HG02884 (cell line): ENCODE data around the gene PGLYRP4.
"Not testable (repeated sequence)": the region's sequence is repeated elsewhere in the genome, so short reads cannot be mapped to it uniquely, and the experiment has no call there.

Experiments
- ATAC-seq: cut with Tn5 transposase; IDR thresholded peaks from one replicate; pipeline ENCODE4 v1.9.1; 2021; ENCODE audit warnings: mild to moderate bottlenecking, moderate library complexity; ENCODE audit not compliant: unreplicated experiment

The PGLYRP4 gene

DNA sequence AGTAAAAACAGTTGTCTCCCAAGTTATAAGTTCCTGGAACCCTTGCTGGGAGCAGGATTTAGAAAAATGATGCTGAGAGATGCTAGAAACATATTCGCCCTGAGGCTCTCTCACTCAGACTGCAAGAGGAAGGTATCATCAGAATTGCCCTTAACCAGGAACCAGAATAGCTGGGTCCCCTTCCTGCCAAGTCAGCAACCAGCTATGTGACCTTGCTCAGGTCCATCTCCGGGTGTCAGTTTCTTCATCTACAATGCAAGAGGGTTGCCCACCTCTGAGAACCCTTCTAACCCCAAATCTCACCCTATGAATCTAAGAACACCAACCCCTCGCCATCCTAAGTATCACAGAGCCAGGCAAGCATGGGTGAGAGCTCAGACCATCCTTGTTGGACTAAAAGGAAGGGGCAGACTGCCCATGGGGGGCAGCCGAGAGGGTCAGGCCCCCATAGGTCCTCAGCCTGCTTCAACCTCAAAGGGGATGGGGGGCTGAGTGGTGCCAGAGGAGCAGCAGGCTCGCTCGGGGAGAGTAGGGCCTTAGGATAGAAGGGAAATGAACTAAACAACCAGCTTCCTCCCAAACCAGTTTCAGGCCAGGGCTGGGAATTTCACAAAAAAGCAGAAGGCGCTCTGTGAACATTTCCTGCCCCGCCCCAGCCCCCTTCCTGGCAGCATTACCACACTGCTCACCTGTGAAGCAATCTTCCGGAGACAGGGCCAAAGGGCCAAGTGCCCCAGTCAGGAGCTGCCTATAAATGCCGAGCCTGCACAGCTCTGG, 8.6 kb upstream of the PGLYRP4 start:
- no peak for ATAC-seq

DNA sequence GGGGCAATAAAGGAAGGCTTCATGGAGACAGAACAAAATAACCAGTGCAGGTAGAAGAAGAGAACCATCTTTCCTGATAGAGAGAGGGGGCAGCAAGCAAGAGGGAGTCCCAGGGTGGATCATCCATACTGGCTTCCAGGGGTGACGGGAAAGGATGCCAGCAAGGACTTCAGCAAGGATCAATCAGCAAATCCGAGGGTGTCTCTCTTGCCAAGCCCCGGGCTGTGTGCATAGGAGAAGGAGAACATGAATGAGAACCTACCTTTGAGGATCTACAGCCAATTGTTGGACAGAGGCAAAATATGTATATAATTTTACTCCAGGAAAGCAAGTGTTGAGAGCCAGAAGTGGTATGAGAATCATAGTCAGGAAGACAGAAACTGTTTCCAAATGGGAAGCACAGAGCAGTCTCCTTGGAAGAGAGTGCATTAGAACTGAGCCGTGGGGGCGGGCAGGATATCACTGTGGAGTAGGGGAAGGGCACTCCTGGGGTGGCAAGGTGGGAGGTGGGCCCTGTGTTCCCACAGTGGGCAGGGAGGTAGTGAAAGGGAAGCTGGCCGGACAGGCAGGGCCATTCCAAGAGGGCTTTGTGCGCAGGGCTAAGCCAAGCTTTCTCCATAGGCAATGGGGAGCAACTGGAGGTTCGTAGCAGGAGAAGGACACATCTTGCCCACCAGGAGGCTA, 7.9 kb upstream of the PGLYRP4 start:
- no peak for ATAC-seq

DNA sequence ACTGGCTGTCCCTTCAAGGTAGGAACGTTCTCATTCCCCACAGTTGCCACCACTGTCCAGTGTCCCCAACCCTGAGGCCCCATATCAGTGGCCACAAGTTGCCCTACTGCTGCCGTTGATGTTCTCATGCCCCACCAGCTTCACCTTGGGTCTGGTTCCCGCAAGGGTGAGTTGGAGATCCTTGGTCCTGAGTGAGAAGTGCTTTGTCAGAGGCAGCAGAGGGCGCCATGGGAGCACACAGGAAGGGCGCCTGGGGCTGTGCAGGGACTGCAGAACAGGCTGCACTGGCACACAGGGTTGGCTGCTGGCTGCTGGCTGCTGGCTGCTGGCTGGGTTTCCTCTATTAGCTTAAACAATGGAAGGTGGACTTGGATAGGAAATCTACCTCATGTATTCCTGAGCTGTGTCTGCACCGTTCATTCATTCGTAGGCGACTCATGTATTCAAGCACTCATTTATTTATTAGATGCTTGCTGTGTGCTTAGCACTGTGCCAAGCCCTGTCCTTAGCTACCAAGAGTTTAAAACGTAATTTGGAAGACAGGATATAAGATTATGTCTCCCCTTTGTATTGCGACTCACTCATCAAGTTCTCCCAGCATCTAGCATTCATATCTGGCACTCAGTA, 6.9 kb upstream of the PGLYRP4 start:
- ATAC-seq, result no peak

DNA sequence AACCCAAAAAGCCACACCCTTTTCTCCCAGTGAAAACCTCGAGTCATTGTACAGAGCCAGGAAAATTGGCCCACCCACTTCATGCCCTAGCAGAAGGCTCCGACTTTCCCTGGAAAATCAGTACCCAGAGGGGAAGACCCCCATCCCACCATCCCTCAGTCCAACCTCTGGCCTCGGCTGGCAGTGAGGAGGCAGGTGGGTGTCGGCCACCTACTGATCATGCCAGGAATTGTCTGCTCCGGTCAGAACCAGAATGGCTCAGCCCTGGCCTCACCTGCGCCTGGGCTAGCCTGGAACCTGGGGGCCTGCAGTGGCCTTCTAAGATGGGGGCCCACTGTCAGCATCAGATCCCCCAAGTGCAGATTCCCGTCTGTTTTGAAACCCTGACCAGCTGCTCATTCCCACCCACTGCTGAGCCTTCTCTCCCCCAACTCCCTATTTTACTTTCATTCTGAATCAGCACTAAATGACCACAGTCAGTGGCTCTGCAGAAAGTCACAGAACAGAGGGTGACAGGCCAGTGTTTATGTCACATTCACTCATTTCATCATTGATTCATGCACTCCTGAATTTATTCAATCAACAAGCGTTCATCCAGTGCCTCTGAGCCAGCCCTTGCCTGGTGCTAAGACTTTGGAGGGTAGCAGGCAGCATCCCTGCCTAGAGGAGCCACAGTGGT, 6.0 kb upstream of the PGLYRP4 start:
- no peak for ATAC-seq

- ATAC-seq, result no peak
Measured at GRCh38 chr1:153353226-153353947, 4.7 kb upstream of the PGLYRP4 start.

DNA sequence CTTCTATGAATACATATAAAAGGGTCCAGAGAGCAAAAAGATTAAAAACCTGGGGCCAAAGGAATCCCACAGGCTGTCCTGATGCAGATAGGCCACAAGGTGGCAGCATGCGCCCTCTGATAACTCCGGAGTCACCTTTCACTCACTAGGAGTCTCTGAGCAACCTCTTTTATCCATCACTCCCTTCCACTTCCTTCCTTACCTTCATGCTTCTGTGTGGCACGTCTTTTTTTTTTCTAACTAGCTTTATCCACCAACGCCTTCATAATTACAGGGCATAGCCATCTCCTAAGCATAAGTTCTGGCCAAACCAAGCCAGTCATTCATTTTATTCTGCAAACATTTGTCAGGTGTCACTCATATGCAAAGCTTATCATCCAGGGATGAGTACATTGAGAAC, 3.9 kb upstream of the PGLYRP4 start:
- no peak for ATAC-seq

GRCh38 chr1:153350321-153350957, 1.8 kb upstream of the PGLYRP4 start:
- ATAC-seq, result no peak

- no peak for ATAC-seq
Measured at GRCh38 chr1:153349363-153350320, 1.0 kb upstream of the PGLYRP4 start.

GRCh38 chr1:153347856-153348255, 785 bp downstream of the PGLYRP4 start:
- ATAC-seq, result no peak

- ATAC-seq, result not testable (repeated sequence)
Measured at GRCh38 chr1:153347049-153347448, 1.6 kb downstream of the PGLYRP4 start.

DNA sequence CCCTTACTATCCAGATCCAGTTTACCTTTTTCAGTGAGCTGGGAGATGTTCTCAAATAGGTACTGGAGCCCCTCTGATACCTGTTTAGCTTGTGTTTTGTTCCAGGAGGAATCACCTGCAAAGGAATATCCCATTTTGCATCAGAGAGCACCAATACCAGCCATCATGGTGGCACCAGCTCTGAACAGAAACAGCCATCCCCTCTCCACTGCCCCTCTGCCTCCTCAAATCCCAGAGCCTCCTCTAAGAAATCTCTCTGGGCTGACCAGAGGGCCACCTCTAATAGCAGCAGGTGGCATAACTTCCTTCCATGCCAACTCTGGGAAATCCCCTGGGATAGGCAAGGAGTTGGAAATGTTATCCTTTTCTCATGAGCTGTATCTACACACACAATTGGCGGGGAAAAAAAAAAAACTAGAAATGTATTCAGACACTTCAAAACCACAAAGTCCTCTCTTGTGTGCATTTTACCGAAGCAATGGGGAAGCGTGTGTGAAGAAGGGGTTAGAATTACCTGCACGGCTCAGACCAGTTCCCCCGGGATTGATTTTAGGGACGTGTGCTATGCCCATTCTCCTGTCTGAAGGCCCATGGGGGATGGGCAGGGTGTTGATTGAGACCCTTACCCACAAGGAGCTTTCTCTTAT, 2.4 kb downstream of the PGLYRP4 start:
- ATAC-seq, result no peak

DNA sequence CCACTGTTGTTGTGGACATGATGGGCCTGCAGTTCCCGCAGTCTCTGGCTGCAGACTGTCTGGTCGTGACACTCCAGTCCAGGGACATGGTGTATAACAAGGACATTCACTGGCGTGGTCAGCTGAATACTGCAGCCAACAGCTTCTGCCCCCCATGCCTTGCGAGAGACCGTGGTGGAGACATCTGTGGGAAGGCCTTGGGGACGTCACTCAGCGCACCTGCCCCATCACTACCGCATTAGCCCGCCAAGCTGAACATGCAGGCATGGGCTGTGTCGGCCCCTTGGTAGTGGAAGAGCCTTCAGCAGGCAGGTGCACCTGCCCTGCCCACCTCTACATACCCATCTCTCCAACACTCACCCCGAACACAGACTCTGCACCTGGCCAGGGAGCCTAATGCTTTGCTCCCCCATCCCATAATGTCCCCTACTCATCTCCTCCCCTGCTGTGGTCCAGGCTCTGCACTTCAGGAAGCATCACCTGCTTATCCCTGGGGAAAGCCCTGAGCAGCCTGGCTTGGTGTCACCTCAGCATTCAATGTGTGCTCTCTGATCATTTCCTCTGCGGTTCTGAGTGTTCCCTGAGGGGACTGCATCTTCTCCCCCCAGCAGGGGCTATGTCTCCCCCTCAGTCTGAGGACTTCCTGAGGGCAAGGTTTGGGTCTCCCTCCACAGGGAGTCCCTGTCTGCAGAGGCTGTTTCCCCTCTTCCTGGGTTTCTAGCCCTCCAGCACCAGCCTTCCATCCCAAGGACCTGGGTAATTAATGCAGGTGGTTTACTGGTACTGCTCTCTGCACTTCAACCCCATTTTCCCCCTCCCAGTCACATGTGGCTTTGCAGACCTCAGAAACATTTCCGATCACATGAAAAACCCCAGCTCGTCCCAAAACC, 3.2 kb downstream of the PGLYRP4 start:
- ATAC-seq, result no peak

- no peak for ATAC-seq
Measured at GRCh38 chr1:153344718-153345025, 4.0 kb downstream of the PGLYRP4 start.

DNA sequence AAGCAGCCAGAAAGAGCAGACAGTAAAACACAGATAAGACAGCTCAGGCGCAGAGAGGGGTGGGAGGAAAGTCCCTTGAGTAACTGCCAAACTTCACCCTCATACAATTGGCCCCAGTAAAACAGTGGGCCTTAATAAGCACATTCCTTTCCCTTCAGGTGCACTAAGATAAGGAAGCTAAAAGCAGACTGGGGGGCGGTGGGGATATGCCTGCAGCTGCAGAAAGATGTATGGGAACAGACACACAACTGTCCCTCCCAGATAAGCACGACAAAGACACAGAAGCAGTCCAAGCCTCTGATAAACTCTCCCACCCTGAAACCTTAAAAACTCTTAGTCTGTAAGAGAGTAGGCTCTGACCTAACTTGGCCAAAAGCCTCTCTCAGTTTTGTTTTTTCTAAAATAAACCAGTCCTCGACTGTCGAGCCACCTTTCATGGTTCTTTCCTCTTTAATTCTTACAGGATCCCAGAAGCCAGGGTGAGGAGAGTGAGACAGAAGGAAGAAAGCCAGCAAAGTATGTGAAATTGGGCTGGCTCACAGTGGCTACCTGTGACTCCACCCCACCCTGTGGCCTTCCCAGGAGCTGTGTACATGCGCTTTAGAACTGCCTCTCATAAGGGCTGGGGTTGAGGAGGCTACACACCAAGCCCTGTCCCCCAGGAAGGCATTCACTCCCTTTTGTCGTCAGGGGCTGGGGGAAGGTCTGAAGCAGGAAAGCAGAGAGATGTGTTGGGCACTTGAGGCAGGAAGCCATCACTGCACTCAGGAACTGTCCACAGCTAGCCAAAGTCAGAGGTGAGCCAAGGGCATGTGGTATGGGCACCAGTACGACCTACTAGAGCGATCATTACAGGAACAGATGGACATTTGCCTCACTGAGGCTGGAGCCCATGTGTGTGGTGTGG, 4.6 kb downstream of the PGLYRP4 start:
- no peak for ATAC-seq

DNA sequence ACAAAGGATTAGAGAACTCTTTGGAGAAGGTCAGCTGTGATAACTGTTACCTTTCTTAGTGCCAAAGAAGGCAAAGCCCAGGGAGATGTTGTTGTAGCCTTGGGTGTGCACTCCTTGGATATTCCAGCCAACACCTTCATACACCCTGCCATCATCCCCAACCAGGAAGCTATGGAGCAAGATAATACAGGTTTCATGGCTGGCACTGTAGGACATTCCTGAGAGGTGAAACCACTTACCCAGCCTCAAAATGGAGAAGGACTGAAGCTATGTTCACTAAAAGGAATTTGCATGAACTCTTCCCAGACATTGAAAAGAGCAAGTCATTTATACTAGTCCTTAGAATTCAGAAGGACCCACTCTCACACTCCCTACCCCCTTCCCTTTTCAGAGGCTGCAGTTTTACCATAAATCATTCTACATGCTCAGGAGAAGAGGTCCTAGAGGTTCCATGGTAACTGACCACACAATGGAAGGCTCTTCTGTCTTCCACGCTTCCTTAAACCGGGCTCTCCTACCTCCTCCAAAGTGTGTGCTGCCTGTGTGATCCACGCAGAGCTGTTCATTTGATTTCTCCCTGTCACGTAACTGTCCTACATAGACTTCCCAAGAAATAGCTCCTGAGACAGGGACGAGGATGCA, 5.5 kb downstream of the PGLYRP4 start:
- no peak for ATAC-seq

DNA sequence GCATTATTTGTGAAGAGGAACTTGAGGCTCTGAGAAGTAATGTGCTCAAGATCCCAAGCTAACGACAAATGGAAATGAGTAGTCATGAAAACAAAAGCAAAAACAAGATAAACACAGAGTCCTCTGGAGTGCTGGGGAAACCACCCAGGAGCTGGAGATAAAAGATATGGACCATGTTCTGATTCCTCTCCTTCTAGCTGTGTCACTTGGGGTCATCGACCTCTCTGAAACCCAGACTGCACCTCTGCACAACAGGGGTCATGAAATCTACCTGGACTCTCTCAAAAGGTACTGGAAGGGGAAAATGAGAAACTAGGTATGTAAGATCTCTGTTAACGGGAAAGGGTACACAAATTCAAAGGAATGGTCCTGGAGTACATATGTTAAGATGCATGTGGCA, 6.5 kb downstream of the PGLYRP4 start:
- ATAC-seq, result no peak
